CD14-positive monocyte (primary cell): ENCODE results near the gene CNGB1. TPM values are rescaled to one million over a fixed set of nuclear protein-coding genes. Genes with fewer than 3 reads are reported as not detected.
A peak's percentile ranks its signal among the peaks of the same experiment; 100 is the strongest.

Source experiments
- DNase-seq, 3 donors: peaks; one replicate each; pipeline ENCODE4 v3.0.0-alpha.2; 2011 to 2022
- H2AFZ ChIP-seq: 2 replicates; pipeline ENCODE4 v1.6.0; 2012; ENCODE audit warnings: mild to moderate bottlenecking, low read depth, low read length, inconsistent platforms; ENCODE audit not compliant: insufficient read depth, poor library complexity, severe bottlenecking
- H3K27ac ChIP-seq, 2 donors: 1 replicate in 1 of 2; 2 replicates in 1 of 2; pipeline ENCODE4 v1.5.1; 2012 to 2013; ENCODE audit warnings: low read length in 2 of 2, control low read depth in 1 of 2, inconsistent platforms in 1 of 2, low read depth in 1 of 2, mild to moderate bottlenecking in 1 of 2
- H3K27me3 ChIP-seq, 2 donors: one replicate each; pipeline versions ENCODE4 v1.6.0 to v1.6.1; 2011 to 2013; ENCODE audit warnings: low read length in 2 of 2; ENCODE audit not compliant: control insufficient read depth in 2 of 2, insufficient read depth in 2 of 2
- H3K36me3 ChIP-seq, 2 donors: replicated peaks in 1 of 2; 1 replicate in 1 of 2; 2 replicates in 1 of 2; pipeline versions ENCODE4 v1.5.1 to v1.6.1; 2012 to 2013; ENCODE audit warnings: low read length in 2 of 2, control low read depth in 1 of 2, inconsistent platforms in 1 of 2, mild to moderate bottlenecking in 1 of 2; ENCODE audit not compliant: insufficient read depth in 2 of 2, control insufficient read depth in 1 of 2
- H3K4me1 ChIP-seq, 2 donors: 1 replicate in 1 of 2; 2 replicates in 1 of 2; pipeline versions ENCODE4 v1.5.1 to v1.6.1; 2012 to 2013; ENCODE audit warnings: low read length in 2 of 2, control low read depth in 1 of 2, inconsistent platforms in 1 of 2, mild to moderate bottlenecking in 1 of 2, moderate library complexity in 1 of 2; ENCODE audit not compliant: insufficient read depth in 2 of 2, control insufficient read depth in 1 of 2
- H3K4me2 ChIP-seq: replicated peaks from 2 replicates; pipeline ENCODE3; 2012; ENCODE audit warnings: low read length, moderate library complexity, mild to moderate bottlenecking; ENCODE audit not compliant: poor library complexity, severe bottlenecking; ENCODE audit errors: extremely low read depth
- H3K4me3 ChIP-seq, 3 experiments: fragments of 200-600 bp in 1 of 3; sonication (generic) in 1 of 3; replicated peaks in 1 of 3; 1 replicate in 2 of 3; 2 replicates in 1 of 3; pipeline ENCODE4 v1.5.1; 2011 to 2013; ENCODE audit warnings: low read length in 3 of 3, mild to moderate bottlenecking in 3 of 3, control low read depth in 2 of 3, low read depth in 2 of 3, inconsistent platforms in 1 of 3, moderate library complexity in 1 of 3
- H3K79me2 ChIP-seq: 2 replicates; pipeline ENCODE4 v1.6.0; 2012; ENCODE audit warnings: mild to moderate bottlenecking, control low read depth, inconsistent platforms, low read length, moderate library complexity; ENCODE audit not compliant: insufficient read depth
- H3K9ac ChIP-seq: 2 replicates; pipeline ENCODE4 v1.6.0; 2017; ENCODE audit warnings: low read length, mild to moderate bottlenecking; ENCODE audit not compliant: insufficient read depth, poor library complexity, severe bottlenecking
- H3K9me3 ChIP-seq, 2 donors: replicated peaks in 1 of 2; 1 replicate in 1 of 2; 2 replicates in 1 of 2; pipeline versions ENCODE4 v1.5.1 to v1.6.1; 2012 to 2013; ENCODE audit warnings: low read length in 2 of 2, control low read depth in 1 of 2; ENCODE audit not compliant: control insufficient read depth in 1 of 2, insufficient read depth in 1 of 2
- H4K20me1 ChIP-seq: 2 replicates; pipeline ENCODE4 v1.6.0; 2012; ENCODE audit warnings: mild to moderate bottlenecking, low read length, control low read depth, moderate library complexity; ENCODE audit not compliant: insufficient read depth
- H3K27ac Mint-ChIP-seq, 7 donors: one replicate each; pipeline ENCODE4 v1.8.0; 2020; ENCODE audit warnings: mild to moderate bottlenecking in 7 of 7, mixed read lengths in 7 of 7, moderate library complexity in 6 of 7, inconsistent platforms in 2 of 7
- H3K27me3 Mint-ChIP-seq, 3 donors: one replicate each; pipeline ENCODE4 v1.8.0; 2021 to 2022; ENCODE audit warnings: low read depth in 3 of 3, mild to moderate bottlenecking in 3 of 3, mixed read lengths in 3 of 3, moderate library complexity in 3 of 3, inconsistent platforms in 1 of 3
- H3K36me3 Mint-ChIP-seq, 2 donors: one replicate each; pipeline ENCODE4 v1.8.0; 2020; ENCODE audit warnings: mixed read lengths in 2 of 2, inconsistent platforms in 1 of 2, mild to moderate bottlenecking in 1 of 2
- H3K4me1 Mint-ChIP-seq: one replicate; pipeline ENCODE4 v1.8.0; 2020; ENCODE audit warnings: mild to moderate bottlenecking, mixed read lengths
- H3K4me3 Mint-ChIP-seq, 2 donors: one replicate each; pipeline ENCODE4 v1.8.0; 2020; ENCODE audit warnings: mild to moderate bottlenecking in 2 of 2, mixed read lengths in 2 of 2, moderate library complexity in 1 of 2
- H3K9me3 Mint-ChIP-seq, 7 donors: one replicate each; pipeline ENCODE4 v1.8.0; 2020 to 2022; ENCODE audit warnings: mixed read lengths in 7 of 7, mild to moderate bottlenecking in 6 of 7, moderate library complexity in 6 of 7, inconsistent platforms in 2 of 7
- WGBS: methylation state at CpG from one replicate; pipeline ENCODE4 v1.1.5; 2013; ENCODE audit warnings: missing lambda C conversion rate; ENCODE audit not compliant: insufficient coverage; 5-methylcytosine and 5-hydroxymethylcytosine counted together
- intact Hi-C, 2 donors: fragments of 100-400 bp; cut with micrococcal nuclease; formaldehyde crosslinking; loops; one replicate each; pipeline versions ENCODE4 v1.15.0 to v1.15.1; 2023
- polyA plus RNA-seq, 3 donors: library from polyadenylated mRNA; depleted of rRNA in 1 of 3; unstranded in 2 of 3; stranded (reverse) in 1 of 3; fragments of 300-500 nt in 2 of 3; fragments of >200 nt in 1 of 3; fragmentation: Illumina TruSeq in 2 of 3; gene quantifications; 1 replicate in 2 of 3; 2 replicates in 1 of 3; pipeline ENCODE4 v1.2.3, GENCODE V29; 2012 to 2021
- TF ChIP-seq, protein P1 (sequence below): fragments of 200-600 bp; IDR thresholded peaks from one replicate; pipeline ENCODE4 v1.8.0; 2022; ENCODE audit warnings: antibody characterized with exemption, mild to moderate bottlenecking

CNGB1 gene
- polyA plus RNA-seq, 3 donors, result not detected

GRCh38 chr16:57868913-57869520 is 101.9 kb downstream of the CNGB1 start:
- no peak for DNase-seq
- Mint-ChIP-seq H3K9me3 (no peaks in the 10 kb centered on the region), H3K4me1 (peaks cover 3% of the 10 kb centered on the region), H3K36me3 (no peaks in the 10 kb centered on the region), H3K27me3 (peaks cover 3 to 19% (median 4%) of the 10 kb centered on the region in 3 donors), H3K27ac (peak overlapping the region in 1 of 7 donors; percentile 45), H3K4me3 (no peak overlapping the region)
- Histone ChIP-seq H3K4me2 (no peak overlapping the region), H3K4me1 (no peaks in the 10 kb centered on the region), H3K36me3 (no peaks in the 10 kb centered on the region), H3K79me2 (no peaks in the 10 kb centered on the region), H3K9me3 (no peaks in the 10 kb centered on the region), H2AFZ (no peak overlapping the region), H3K4me3 (no peak overlapping the region), H3K27me3 (no peaks in the 10 kb centered on the region), H4K20me1 (no peaks in the 10 kb centered on the region), H3K27ac (no peak overlapping the region), H3K9ac (no peak overlapping the region)
- intact Hi-C loops, result no loop called here
- TF ChIP-seq, protein P1, sequence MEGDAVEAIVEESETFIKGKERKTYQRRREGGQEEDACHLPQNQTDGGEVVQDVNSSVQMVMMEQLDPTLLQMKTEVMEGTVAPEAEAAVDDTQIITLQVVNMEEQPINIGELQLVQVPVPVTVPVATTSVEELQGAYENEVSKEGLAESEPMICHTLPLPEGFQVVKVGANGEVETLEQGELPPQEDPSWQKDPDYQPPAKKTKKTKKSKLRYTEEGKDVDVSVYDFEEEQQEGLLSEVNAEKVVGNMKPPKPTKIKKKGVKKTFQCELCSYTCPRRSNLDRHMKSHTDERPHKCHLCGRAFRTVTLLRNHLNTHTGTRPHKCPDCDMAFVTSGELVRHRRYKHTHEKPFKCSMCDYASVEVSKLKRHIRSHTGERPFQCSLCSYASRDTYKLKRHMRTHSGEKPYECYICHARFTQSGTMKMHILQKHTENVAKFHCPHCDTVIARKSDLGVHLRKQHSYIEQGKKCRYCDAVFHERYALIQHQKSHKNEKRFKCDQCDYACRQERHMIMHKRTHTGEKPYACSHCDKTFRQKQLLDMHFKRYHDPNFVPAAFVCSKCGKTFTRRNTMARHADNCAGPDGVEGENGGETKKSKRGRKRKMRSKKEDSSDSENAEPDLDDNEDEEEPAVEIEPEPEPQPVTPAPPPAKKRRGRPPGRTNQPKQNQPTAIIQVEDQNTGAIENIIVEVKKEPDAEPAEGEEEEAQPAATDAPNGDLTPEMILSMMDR, result no peak
- WGBS, result 100% methylated on average over 7 of the region's 13 CpGs

DNA sequence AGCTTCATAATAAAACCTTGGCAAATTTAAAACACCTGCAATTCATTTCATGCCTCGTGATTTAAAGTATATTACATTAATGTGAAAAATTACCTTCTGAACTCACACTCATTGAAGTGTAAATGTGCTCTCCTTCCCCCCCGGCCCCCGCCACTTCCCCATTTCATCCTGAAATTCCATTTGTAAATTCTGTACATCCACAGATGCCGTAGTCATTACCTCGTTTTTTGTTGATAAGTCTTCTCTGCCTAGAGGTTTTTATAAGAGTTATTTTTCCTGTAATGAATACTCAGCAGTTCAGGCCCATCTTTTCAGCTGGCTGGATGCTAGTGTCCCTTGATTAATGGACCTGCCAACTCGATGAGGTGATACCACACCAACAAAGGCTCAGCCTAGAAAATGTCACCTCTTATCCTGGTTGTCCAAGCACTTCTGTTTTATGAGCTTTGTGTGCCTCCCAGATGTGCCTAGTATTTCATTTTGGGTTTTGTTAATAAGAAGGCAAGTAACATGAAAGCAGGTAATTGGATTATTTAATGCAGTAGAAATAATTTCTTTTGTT is 103.8 kb downstream of the CNGB1 start:
- Mint-ChIP-seq H3K4me3 (no peak overlapping the region), H3K9me3 (no peaks in the 10 kb centered on the region), H3K4me1 (peaks cover 8% of the 10 kb centered on the region), H3K27ac (no peak overlapping the region), H3K36me3 (no peaks in the 10 kb centered on the region), H3K27me3 (peaks cover 3 to 8% (median 3%) of the 10 kb centered on the region in 3 donors)
- Histone ChIP-seq H3K4me1 (no peaks in the 10 kb centered on the region), H2AFZ (no peak overlapping the region), H3K4me2 (no peak overlapping the region), H3K27ac (no peak overlapping the region), H3K79me2 (no peaks in the 10 kb centered on the region), H3K36me3 (no peaks in the 10 kb centered on the region), H3K4me3 (no peak overlapping the region), H3K9me3 (no peaks in the 10 kb centered on the region), H3K9ac (no peak overlapping the region), H4K20me1 (no peaks in the 10 kb centered on the region), H3K27me3 (no peaks in the 10 kb centered on the region)
- TF ChIP-seq, protein P1, result no peak
- WGBS, result 0% methylated on average over 1 of the region's 6 CpGs
- intact Hi-C loops, result no loop called here
- no peak for DNase-seq
